Neural cell (in vitro differentiated cells): Measurements from ENCODE around the gene USP46. TPM values are rescaled to one million over a fixed set of nuclear protein-coding genes. Genes with fewer than 3 reads are reported as not detected.

Experiments used
- H2AFZ ChIP-seq: fragments of 200-600, 300-800 bp; sonication (generic), shearing (Covaris generic); 2 replicates; pipeline ENCODE4 v1.6.0; 2014; ENCODE audit warnings: low read depth, mild to moderate bottlenecking, antibody characterized with exemption, low read length, moderate library complexity
- H3F3A ChIP-seq: fragments of 200-600 bp; shearing (Covaris generic); 2 replicates; pipeline ENCODE4 v1.6.1; 2016; ENCODE audit warnings: mild to moderate bottlenecking, moderate library complexity, mixed read lengths, antibody characterized with exemption, low read length; ENCODE audit not compliant: insufficient read depth, poor library complexity, severe bottlenecking
- H3K27ac ChIP-seq: fragments of 200-600, 300-800 bp; sonication (generic), shearing (Covaris generic); 2 replicates; pipeline ENCODE4 v1.5.1; 2014; ENCODE audit warnings: mild to moderate bottlenecking, low read length, moderate library complexity
- H3K27me3 ChIP-seq: fragments of 300-800, 200-600 bp; sonication (generic), shearing (Covaris generic); 2 replicates; pipeline ENCODE4 v1.6.0; 2014; ENCODE audit warnings: mild to moderate bottlenecking, low read depth, low read length, moderate library complexity; ENCODE audit not compliant: insufficient read depth
- H3K36me3 ChIP-seq: fragments of 300-800, 200-600 bp; sonication (generic), shearing (Covaris generic); 2 replicates; pipeline ENCODE4 v1.5.1; 2014; ENCODE audit warnings: mild to moderate bottlenecking, antibody characterized with exemption, low read length, moderate library complexity; ENCODE audit not compliant: insufficient read depth
- H3K4me2 ChIP-seq: fragments of 300-800, 200-600 bp; sonication (generic), shearing (Covaris generic); 2 replicates; pipeline ENCODE4 v1.6.0; 2014; ENCODE audit warnings: mild to moderate bottlenecking, low read length
- H3K4me3 ChIP-seq: fragments of 300-800, 200-600 bp; sonication (generic), shearing (Covaris generic); 2 replicates; pipeline ENCODE4 v1.5.1; 2014; ENCODE audit warnings: mild to moderate bottlenecking, low read length, moderate library complexity
- H3K79me2 ChIP-seq: fragments of 200-600 bp; shearing (Covaris generic); replicated peaks from 2 replicates; pipeline ENCODE4 v1.6.0; 2014; ENCODE audit warnings: mild to moderate bottlenecking, low read length, moderate library complexity; ENCODE audit not compliant: insufficient read depth
- H3K9ac ChIP-seq: fragments of 300-800, 200-600 bp; sonication (generic), shearing (Covaris generic); 2 replicates; pipeline ENCODE4 v1.6.1; 2016; ENCODE audit warnings: mild to moderate bottlenecking, low read length, mixed read lengths
- H3K9me2 ChIP-seq: fragments of 200-600 bp; shearing (Covaris generic); 2 replicates; pipeline ENCODE4 v1.6.1; 2016; ENCODE audit warnings: mild to moderate bottlenecking, low read length, mixed read lengths; ENCODE audit not compliant: insufficient read depth
- H3K9me3 ChIP-seq: fragments of 200-600, 300-800 bp; sonication (generic), shearing (Covaris generic); 2 replicates; pipeline ENCODE4 v1.6.1; 2016; ENCODE audit warnings: mild to moderate bottlenecking, mixed run types, low read length, moderate library complexity, mixed read lengths
- H4K20me1 ChIP-seq: fragments of 200-600 bp; shearing (Covaris generic); 2 replicates; pipeline ENCODE4 v1.6.1; 2016; ENCODE audit warnings: mild to moderate bottlenecking, mixed run types; ENCODE audit not compliant: insufficient read depth
- CTCF ChIP-seq: fragments of 450-650 bp; IDR thresholded peaks from 2 replicates; pipeline ENCODE4 v1.5.1; 2014; ENCODE audit warnings: antibody characterized with exemption, mild to moderate bottlenecking, moderate library complexity; ENCODE audit not compliant: poor library complexity, severe bottlenecking
- EP300 ChIP-seq: fragments of 450-650 bp; conservative IDR thresholded peaks from 2 replicates; pipeline ENCODE4 v1.6.1; 2014; ENCODE audit warnings: antibody characterized with exemption, mild to moderate bottlenecking, moderate library complexity; ENCODE audit not compliant: poor library complexity, severe bottlenecking
- EZH2 ChIP-seq: fragments of 200-600, 300-800 bp; shearing (Covaris generic), sonication (generic); IDR thresholded peaks from 2 replicates; pipeline ENCODE4 v1.6.1; 2014; ENCODE audit warnings: antibody characterized with exemption, low read length, borderline replicate concordance, mild to moderate bottlenecking; ENCODE audit not compliant: insufficient read depth, poor library complexity, severe bottlenecking
- MXI1 ChIP-seq: fragments of 450-650 bp; conservative IDR thresholded peaks from 2 replicates; pipeline ENCODE4 v1.6.1; 2014; ENCODE audit warnings: antibody characterized with exemption, mild to moderate bottlenecking; ENCODE audit not compliant: poor library complexity, severe bottlenecking
- POLR2AphosphoS5 ChIP-seq: IDR thresholded peaks from 2 replicates; pipeline ENCODE4 v1.6.1; 2012
- RAD21 ChIP-seq: fragments of 450-650 bp; conservative IDR thresholded peaks from 2 replicates; pipeline ENCODE4 v1.6.1; 2014; ENCODE audit warnings: antibody characterized with exemption, mild to moderate bottlenecking, moderate library complexity
- REST ChIP-seq: IDR thresholded peaks from 2 replicates; pipeline ENCODE4 v1.6.1; 2012; ENCODE audit warnings: borderline replicate concordance
- SMC3 ChIP-seq: fragments of 450-650 bp; conservative IDR thresholded peaks from 2 replicates; pipeline ENCODE4 v1.6.1; 2014; ENCODE audit warnings: antibody characterized with exemption, mild to moderate bottlenecking, moderate library complexity; ENCODE audit not compliant: poor library complexity
- TAF1 ChIP-seq: IDR thresholded peaks from 2 replicates; pipeline ENCODE4 v1.6.1; 2012; ENCODE audit warnings: low read depth
- polyA plus RNA-seq: library from polyadenylated mRNA; depleted of rRNA; stranded (reverse); fragments of >200 nt; gene quantifications from 2 replicates; pipeline ENCODE4 v1.2.3, GENCODE V29; 2014

Gene USP46
- polyA plus RNA-seq, 1 donor from 2014 or later, result 14.1 TPM

GRCh38 chr4:52592287-52592686, 66.8 kb downstream of the USP46 start:
- Histone ChIP-seq H3K27me3 (no peaks in the 10 kb centered on the region), H3K4me3 (no peak overlapping the region), H3K79me2 (no peaks in the 10 kb centered on the region), H3K9ac (no peak overlapping the region), H3K9me2 (no peaks in the 10 kb centered on the region), H3K4me2 (no peak overlapping the region), H4K20me1 (no peaks in the 10 kb centered on the region), H3K9me3 (no peaks in the 10 kb centered on the region), H3F3A (no peaks in the 10 kb centered on the region), H3K27ac (no peak overlapping the region), H3K36me3 (peaks cover 4% of the 10 kb centered on the region), H2AFZ (no peak overlapping the region)
- TF ChIP-seq EZH2, result no peak
- TF ChIP-seq CTCF, result no peak
- TF ChIP-seq REST, result no peak
- no peak for TF ChIP-seq RAD21
- TF ChIP-seq MXI1, result no peak
- no peak for TF ChIP-seq EP300
- TF ChIP-seq TAF1, result no peak
- TF ChIP-seq SMC3, result no peak
- TF ChIP-seq POLR2AphosphoS5, result no peak

- Histone ChIP-seq H3K9me3 (no peaks in the 10 kb centered on the region), H2AFZ (no peak overlapping the region), H3F3A (no peaks in the 10 kb centered on the region), H3K36me3 (no peaks in the 10 kb centered on the region), H3K4me2 (no peak overlapping the region), H3K27ac (no peak overlapping the region), H3K79me2 (no peaks in the 10 kb centered on the region), H3K27me3 (no peaks in the 10 kb centered on the region), H3K4me3 (no peak overlapping the region), H3K9ac (no peak overlapping the region), H3K9me2 (no peaks in the 10 kb centered on the region), H4K20me1 (no peaks in the 10 kb centered on the region)
- TF ChIP-seq EP300 (no peak), CTCF (no peak), SMC3 (no peak), EZH2 (no peak)
Observed at GRCh38 chr4:52588771-52589591, 70.1 kb downstream of the USP46 start.
